ENCODE data around the gene GFI1B. TPM values are rescaled to one million over a fixed set of nuclear protein-coding genes. Genes with fewer than 3 reads are reported as not detected.

Gene GFI1B
- total RNA-seq, 1 experiment from 2014 or later, result not detected

- peaks cover 7% of the 10 kb centered on the region; the same call in 1 of the 2 replicates for H3F3A ChIP-seq (ENCODE audit: insufficient read depth, low read depth)
- H3K4me1 ChIP-seq (replicated peaks; ENCODE audit: insufficient read depth), result peaks cover 28% of the 10 kb centered on the region
- H2AFZ ChIP-seq, result no peak overlapping the region
- H3K4me2 ChIP-seq, result peak overlapping the region; percentile 8; the same call in 1 of the 2 replicates
- no peak overlapping the region for H3K27ac ChIP-seq
- H4K20me1 ChIP-seq (ENCODE audit: insufficient read depth), result no peaks in the 10 kb centered on the region
- POLR2A ChIA-PET (ENCODE audit: unreplicated experiment), result interaction anchor here (0.7 kb wide), 1 partner anchor 401 kb away, joined by 3 read pairs; the partner anchor contains the start of gene MED22
- no peak overlapping the region for H3K4me3 ChIP-seq
- TF ChIP-seq EZH2 (IDR thresholded peaks at IDR 0.05; ENCODE audit: low read depth) (no peak), CTCF (conservative IDR thresholded peaks at IDR 0.05) (no peak)
- no peaks in the 10 kb centered on the region for H3K9me3 ChIP-seq (ENCODE audit: insufficient read depth, low read depth)
- no peaks in the 10 kb centered on the region for H3K27me3 ChIP-seq (ENCODE audit: insufficient read depth, low read depth)
- H3K9me2 ChIP-seq (ENCODE audit: insufficient read depth), result no peaks in the 10 kb centered on the region
- H3K36me3 ChIP-seq (ENCODE audit: low read depth), result no peaks in the 10 kb centered on the region
- H3K79me2 ChIP-seq (ENCODE audit: low read depth), result peaks cover 26% of the 10 kb centered on the region
- CTCF ChIA-PET, result interaction anchor here (0.6 kb wide), 2 partner anchors 12 to 593 kb away, joined by 3 read pairs; no protein-coding TSS in a partner anchor
- BruUV-seq (replicated peaks), result no TSS peak
- intact Hi-C loops (cut with micrococcal nuclease; ENCODE audit: unreplicated experiment), result no loop called here
- DNase-seq, result peak in 1 of 2 experiments; percentile 36
Measured at GRCh38 chr9:132946631-132947295, 31.7 kb upstream of the GFI1B start.

GRCh38 chr9:132947756-132948155, 30.7 kb upstream of the GFI1B start:
- DNase-seq, result no peak
- Histone ChIP-seq H3K9me2 (ENCODE audit: insufficient read depth) (no peaks in the 10 kb centered on the region), H3K4me3 (no peak overlapping the region), H2AFZ (no peak overlapping the region), H3K4me2 (no peak overlapping the region), H3K9me3 (ENCODE audit: insufficient read depth, low read depth) (no peaks in the 10 kb centered on the region), H3K27ac (no peak overlapping the region), H3K36me3 (ENCODE audit: low read depth) (no peaks in the 10 kb centered on the region), H3K4me1 (replicated peaks; ENCODE audit: insufficient read depth) (peaks cover 23% of the 10 kb centered on the region), H3F3A (ENCODE audit: insufficient read depth, low read depth) (peaks cover 7% of the 10 kb centered on the region; the same call in 1 of the 2 replicates), H4K20me1 (ENCODE audit: insufficient read depth) (no peaks in the 10 kb centered on the region), H3K27me3 (ENCODE audit: insufficient read depth, low read depth) (no peaks in the 10 kb centered on the region), H3K79me2 (ENCODE audit: low read depth) (peaks cover 16% of the 10 kb centered on the region)
- no TSS peak for BruUV-seq (replicated peaks)
- TF ChIP-seq EZH2 (IDR thresholded peaks at IDR 0.05; ENCODE audit: low read depth) (no peak), CTCF (conservative IDR thresholded peaks at IDR 0.05) (no peak)
- ChIA-PET POLR2A (ENCODE audit: unreplicated experiment) (no interaction called here), CTCF (interaction anchor here (0.7 kb wide), 1 partner anchor 37 kb away, joined by 4 read pairs; no protein-coding TSS in a partner anchor)
- intact Hi-C loops (cut with micrococcal nuclease; ENCODE audit: unreplicated experiment), result no loop called here

GRCh38 chr9:132948482-132949050, 29.9 kb upstream of the GFI1B start:
- BruUV-seq (replicated peaks), result no TSS peak
- H3K36me3 ChIP-seq (ENCODE audit: low read depth), result no peaks in the 10 kb centered on the region
- no peak overlapping the region for H2AFZ ChIP-seq
- no peaks in the 10 kb centered on the region for H3K9me2 ChIP-seq (ENCODE audit: insufficient read depth)
- H3K4me3 ChIP-seq, result no peak overlapping the region
- intact Hi-C loops (cut with micrococcal nuclease; ENCODE audit: unreplicated experiment), result no loop called here
- no peaks in the 10 kb centered on the region for H4K20me1 ChIP-seq (ENCODE audit: insufficient read depth)
- H3K4me1 ChIP-seq (replicated peaks; ENCODE audit: insufficient read depth), result peaks cover 15% of the 10 kb centered on the region
- no peaks in the 10 kb centered on the region for H3K27me3 ChIP-seq (ENCODE audit: insufficient read depth, low read depth)
- no peak overlapping the region for H3K27ac ChIP-seq
- ChIA-PET CTCF (no interaction called here), POLR2A (ENCODE audit: unreplicated experiment) (no interaction called here)
- H3F3A ChIP-seq (ENCODE audit: insufficient read depth, low read depth), result peaks cover 7% of the 10 kb centered on the region; the same call in 1 of the 2 replicates
- no peaks in the 10 kb centered on the region for H3K9me3 ChIP-seq (ENCODE audit: insufficient read depth, low read depth)
- H3K4me2 ChIP-seq, result no peak overlapping the region
- no peak for TF ChIP-seq CTCF (conservative IDR thresholded peaks at IDR 0.05)
- no peak for TF ChIP-seq EZH2 (IDR thresholded peaks at IDR 0.05; ENCODE audit: low read depth)
- no peak for DNase-seq
- peaks cover 8% of the 10 kb centered on the region for H3K79me2 ChIP-seq (ENCODE audit: low read depth)

All from PC-9 (cell line).